Cardiac fibroblast (primary cell): Measurements from ENCODE around the gene CST7.

ENCODE experiments used
- DNase-seq, 2 donors: peaks; one replicate each; pipeline versions ENCODE4 v3.0.0 to v3.0.0-alpha.2; 2010; ENCODE audit warnings: low read depth in 2 of 2
- H3K4me3 ChIP-seq, 2 donors: replicated peaks in 1 of 2; 1 replicate in 1 of 2; 2 replicates in 1 of 2; pipeline ENCODE4 v1.5.1; 2011; ENCODE audit warnings: low read depth in 2 of 2, low read length in 2 of 2, mild to moderate bottlenecking in 2 of 2, moderate library complexity in 1 of 2
- TF ChIP-seq, protein P1 (sequence below): IDR thresholded peaks from one replicate; pipeline ENCODE4 v1.5.1; 2011; ENCODE audit warnings: low read depth, mild to moderate bottlenecking, low read length, inconsistent platforms

Gene CST7

DNA sequence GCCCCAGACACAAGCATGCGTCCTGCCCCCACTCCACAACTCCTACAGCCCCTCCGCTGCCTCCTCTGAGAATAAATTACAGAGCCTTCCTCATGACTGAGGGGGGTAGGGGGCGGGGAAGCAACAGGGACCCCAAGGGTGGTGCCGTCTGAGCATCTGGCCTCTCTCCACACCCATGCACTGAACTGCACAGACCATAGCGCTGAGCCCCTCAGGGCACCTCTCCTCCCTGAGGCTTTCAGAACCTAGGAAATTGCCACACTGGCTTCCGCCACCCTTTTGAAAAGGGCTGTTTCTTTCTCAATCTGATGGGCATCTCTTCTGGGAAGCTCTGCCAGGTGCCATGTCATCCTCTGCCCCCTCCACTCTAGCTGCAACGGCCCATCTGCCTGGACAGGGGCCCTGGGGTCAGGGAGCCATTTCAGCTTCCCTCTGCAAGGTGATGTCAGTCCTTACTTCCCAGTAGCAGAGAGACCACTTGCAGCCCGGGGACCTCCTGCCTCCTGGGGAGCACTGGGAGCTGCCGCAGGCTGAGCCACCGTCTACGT lies 2.5 kb downstream of the CST7 start:
- TF ChIP-seq, protein P1, sequence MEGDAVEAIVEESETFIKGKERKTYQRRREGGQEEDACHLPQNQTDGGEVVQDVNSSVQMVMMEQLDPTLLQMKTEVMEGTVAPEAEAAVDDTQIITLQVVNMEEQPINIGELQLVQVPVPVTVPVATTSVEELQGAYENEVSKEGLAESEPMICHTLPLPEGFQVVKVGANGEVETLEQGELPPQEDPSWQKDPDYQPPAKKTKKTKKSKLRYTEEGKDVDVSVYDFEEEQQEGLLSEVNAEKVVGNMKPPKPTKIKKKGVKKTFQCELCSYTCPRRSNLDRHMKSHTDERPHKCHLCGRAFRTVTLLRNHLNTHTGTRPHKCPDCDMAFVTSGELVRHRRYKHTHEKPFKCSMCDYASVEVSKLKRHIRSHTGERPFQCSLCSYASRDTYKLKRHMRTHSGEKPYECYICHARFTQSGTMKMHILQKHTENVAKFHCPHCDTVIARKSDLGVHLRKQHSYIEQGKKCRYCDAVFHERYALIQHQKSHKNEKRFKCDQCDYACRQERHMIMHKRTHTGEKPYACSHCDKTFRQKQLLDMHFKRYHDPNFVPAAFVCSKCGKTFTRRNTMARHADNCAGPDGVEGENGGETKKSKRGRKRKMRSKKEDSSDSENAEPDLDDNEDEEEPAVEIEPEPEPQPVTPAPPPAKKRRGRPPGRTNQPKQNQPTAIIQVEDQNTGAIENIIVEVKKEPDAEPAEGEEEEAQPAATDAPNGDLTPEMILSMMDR: no peak
- H3K4me3 ChIP-seq: no peak overlapping the region
- DNase-seq: no peak

DNA sequence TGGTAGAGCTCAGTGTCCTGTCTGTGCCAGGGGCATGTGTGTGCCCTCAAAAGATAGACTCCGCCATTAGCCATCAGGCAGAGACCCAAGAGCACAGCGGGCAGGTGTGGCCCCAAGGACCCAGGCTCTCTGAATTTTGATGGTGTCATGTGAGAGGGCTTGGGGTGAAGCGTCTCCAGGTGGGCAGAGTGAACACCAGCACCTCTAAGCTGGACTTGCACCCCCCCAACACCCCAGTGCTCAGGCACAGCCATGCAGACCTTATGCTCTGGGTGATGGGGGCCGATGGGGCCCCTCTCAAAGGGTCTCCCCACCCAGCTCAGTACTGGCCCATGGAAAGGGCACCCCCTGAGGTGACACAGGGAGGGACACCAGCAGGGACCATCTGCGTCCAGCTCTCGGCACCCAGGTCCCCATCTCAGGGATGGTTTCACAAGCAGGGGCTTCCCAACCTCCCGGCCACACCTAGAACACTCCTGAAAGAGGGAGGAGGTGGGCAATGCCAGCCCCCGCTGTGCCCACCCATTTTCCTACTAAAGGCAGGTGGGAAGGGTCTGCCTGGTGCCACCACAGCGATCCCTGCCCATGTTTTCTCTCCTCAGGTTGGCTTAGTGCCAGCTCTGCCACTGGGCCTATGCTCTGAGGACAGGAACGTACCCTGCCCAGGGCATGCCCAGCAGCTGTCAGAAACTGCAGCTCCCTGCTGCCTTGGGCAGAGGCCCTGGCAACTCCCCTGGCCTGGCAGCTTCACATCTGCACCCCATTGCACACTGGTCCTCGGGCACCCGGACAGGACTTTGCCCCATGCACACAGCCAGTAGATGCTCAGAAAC lies 3.5 kb downstream of the CST7 start:
- H3K4me3 ChIP-seq: no peak overlapping the region
- DNase-seq: no peak
- TF ChIP-seq, protein P1: no peak

DNA sequence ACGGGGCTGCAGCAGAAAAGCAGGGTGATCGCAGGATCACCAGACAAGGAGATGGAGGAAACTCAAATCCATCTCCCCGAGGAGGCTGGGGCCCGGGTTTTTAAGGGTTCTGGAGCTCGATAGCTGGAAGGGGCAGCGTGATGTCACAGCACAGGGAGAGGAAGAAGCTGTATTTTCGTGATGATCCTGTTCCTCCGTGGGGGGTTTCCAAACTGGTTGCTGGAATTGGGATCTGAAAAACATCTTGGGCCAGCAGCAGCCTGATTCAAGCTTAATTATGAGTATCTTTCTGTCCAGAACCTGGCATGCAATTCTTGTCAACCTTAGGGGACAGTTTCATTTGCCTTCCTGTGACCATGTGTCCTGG lies 4.1 kb downstream of the CST7 start:
- DNase-seq: no peak
- no peak overlapping the region for H3K4me3 ChIP-seq
- TF ChIP-seq, protein P1: no peak

DNA sequence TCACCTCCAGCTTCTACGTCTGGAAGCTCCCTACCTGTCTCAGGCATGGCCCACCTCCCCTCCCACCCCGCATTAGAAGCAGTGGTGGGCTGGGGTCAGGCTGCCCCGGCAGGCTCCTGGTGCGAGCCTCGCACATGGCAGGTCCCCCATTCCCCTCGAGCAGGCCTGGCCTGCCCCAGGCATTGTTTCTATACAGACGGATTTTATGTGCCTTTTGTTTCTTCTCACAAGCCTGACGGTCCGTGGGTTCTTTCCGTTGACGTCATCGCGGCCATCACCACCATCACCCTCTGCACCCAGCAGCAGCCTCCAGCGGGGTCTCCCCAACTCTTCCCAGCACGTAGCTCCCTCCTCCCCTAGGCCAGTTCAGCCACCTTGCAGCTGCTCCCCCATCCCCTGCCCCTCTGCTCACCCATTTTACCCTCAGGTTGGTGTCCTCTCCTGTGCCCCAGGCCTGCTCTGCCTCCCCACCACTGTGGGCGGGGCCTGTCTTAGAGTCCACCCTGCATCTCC lies 4.6 kb downstream of the CST7 start:
- DNase-seq: no peak
- no peak overlapping the region for H3K4me3 ChIP-seq
- TF ChIP-seq, protein P1: no peak

DNA sequence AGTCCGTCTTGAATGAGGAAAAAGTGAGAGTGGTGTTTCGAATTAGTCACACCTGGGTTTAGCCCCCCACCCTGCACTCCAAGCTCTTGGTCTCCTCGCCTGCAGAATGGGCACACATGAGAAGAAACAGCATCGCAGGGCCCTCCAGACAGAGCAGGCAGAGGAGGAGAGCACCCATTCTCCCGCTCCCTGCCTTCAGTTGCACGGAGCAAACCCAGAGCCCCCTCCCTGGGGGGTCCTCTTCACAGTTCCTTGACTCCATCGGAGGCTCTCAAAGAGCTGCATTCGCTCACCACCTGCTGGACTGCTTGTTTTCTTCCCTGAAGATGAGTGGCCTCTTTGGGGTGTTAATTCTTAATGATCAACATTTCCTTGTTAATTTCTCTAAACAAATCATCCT lies 5.1 kb downstream of the CST7 start:
- no peak for DNase-seq
- TF ChIP-seq, protein P1: no peak
- H3K4me3 ChIP-seq: no peak overlapping the region

DNA sequence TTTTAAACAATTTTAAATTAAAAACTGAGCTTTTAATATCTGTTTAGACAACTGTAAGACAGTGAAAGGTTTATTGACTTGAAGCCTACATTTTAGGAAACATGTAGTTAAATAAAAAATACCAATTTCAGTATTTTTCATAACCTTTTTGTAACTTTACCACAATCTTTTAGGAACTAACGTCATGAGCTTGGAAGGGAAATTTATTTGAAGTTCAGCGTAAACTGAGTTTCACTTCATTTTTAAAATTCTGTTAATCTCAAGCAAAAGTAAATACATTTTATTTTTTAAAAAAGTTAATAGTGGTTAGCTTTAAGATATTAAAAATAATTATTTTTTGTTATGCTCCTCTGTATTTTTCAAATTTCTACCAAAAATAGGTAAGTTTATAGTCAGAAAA lies 5.5 kb downstream of the CST7 start:
- TF ChIP-seq, protein P1: no peak
- H3K4me3 ChIP-seq: no peak overlapping the region
- no peak for DNase-seq
